Breast epithelium (tissue), 3 donors: ENCODE measurements around the gene LCP1.

Source experiments
- POLR2A ChIP-seq: fragments of 450-650 bp; IDR thresholded peaks from one replicate; pipeline ENCODE4 v1.6.1; 2016; ENCODE audit warnings: antibody characterized with exemption, mild to moderate bottlenecking, moderate library complexity
- POLR2AphosphoS5 ChIP-seq, 3 donors: sonication (generic); formaldehyde crosslinking; IDR thresholded peaks; one replicate each; pipeline ENCODE4 v1.6.1; 2017; ENCODE audit warnings: antibody characterized with exemption in 3 of 3
- TF ChIP-seq, protein P1 (sequence below), 3 donors: fragments of 450-650 bp; IDR thresholded peaks; one replicate each; pipeline ENCODE4 v1.5.1; 2016 to 2017; ENCODE audit warnings: antibody characterized with exemption in 3 of 3, mild to moderate bottlenecking in 3 of 3, moderate library complexity in 3 of 3

DNA sequence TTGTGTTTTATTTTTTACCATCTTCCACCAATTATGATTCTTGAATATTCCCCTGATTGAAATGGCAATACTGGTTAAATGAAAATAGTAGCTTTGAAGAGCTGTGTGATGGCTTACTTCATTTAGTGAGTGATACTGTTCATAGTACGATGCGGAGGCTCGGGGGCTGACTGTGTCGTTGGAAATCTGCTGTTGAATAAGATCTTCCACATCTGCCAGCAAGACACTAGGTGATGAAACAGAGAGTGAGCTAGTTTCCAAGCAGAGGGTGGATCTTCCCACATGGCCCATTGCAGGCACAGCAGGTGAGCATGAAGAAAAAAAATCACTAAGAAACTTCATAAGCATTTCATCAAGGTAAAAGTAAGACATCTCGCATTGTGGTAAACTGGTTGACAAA is 99.7 kb downstream of the LCP1 start:
- TF ChIP-seq POLR2AphosphoS5 (IDR thresholded peaks at IDR 0.05) (no peak), POLR2A (no peak)
- TF ChIP-seq, protein P1, sequence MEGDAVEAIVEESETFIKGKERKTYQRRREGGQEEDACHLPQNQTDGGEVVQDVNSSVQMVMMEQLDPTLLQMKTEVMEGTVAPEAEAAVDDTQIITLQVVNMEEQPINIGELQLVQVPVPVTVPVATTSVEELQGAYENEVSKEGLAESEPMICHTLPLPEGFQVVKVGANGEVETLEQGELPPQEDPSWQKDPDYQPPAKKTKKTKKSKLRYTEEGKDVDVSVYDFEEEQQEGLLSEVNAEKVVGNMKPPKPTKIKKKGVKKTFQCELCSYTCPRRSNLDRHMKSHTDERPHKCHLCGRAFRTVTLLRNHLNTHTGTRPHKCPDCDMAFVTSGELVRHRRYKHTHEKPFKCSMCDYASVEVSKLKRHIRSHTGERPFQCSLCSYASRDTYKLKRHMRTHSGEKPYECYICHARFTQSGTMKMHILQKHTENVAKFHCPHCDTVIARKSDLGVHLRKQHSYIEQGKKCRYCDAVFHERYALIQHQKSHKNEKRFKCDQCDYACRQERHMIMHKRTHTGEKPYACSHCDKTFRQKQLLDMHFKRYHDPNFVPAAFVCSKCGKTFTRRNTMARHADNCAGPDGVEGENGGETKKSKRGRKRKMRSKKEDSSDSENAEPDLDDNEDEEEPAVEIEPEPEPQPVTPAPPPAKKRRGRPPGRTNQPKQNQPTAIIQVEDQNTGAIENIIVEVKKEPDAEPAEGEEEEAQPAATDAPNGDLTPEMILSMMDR (IDR thresholded peaks at IDR 0.05), result no peak
